IMR-90 (cell line): ENCODE measurements around the gene PPIH. TPM values are rescaled to one million over a fixed set of nuclear protein-coding genes. Genes with fewer than 3 reads are reported as not detected.

ENCODE experiments used
- ATAC-seq: fragments of 200-7000 bp; cut with Tn5 transposase; 2 replicates; pipeline ENCODE4 v1.9.1; 2020; ENCODE audit warnings: low read depth, mild to moderate bottlenecking, moderate library complexity
- BruUV-seq: library from RNA; stranded (reverse); fragments of 400-500 nt; replicated peaks from 2 replicates; lab custom pipeline; 2021; lab: Mats Ljungman, UMichigan
- CTCF ChIA-PET: fragments of 300-600 bp; formaldehyde crosslinking; extraction: SDS; loops from one replicate; lab custom pipeline; 2021; ENCODE audit warnings: antibody characterized with exemption; lab: Yijun Ruan, JAX
- POLR2A ChIA-PET: fragments of 300-600 bp; sonication (Branson Sonifier 250); formaldehyde crosslinking; loops from one replicate; lab custom pipeline; 2022; ENCODE audit warnings: antibody characterized with exemption; ENCODE audit not compliant: unreplicated experiment; lab: Charles Lee
- DNase-seq: peaks from one replicate; pipeline ENCODE4 v3.0.0; 2013
- H2AFZ ChIP-seq: replicated peaks from 2 replicates; pipeline ENCODE3; 2013; ENCODE audit warnings: low read length, mild to moderate bottlenecking; ENCODE audit not compliant: poor library complexity
- H2AK5ac ChIP-seq: 2 replicates; pipeline ENCODE4 v1.6.1; 2013; ENCODE audit warnings: low read depth, low read length, inconsistent platforms
- H2AK9ac ChIP-seq: replicated peaks from 2 replicates; pipeline ENCODE3; 2013; ENCODE audit warnings: mild to moderate bottlenecking, low read depth, low read length, moderate library complexity; ENCODE audit not compliant: poor library complexity
- H2BK120ac ChIP-seq: 2 replicates; pipeline ENCODE4 v1.6.1; 2013; ENCODE audit warnings: low read depth, low read length, inconsistent platforms
- H2BK15ac ChIP-seq: 3 replicates; pipeline ENCODE4 v1.6.1; 2013; ENCODE audit warnings: low read depth, low read length, inconsistent platforms
- H2BK20ac ChIP-seq: 2 replicates; pipeline ENCODE4 v1.6.1; 2013; ENCODE audit warnings: low read depth, mild to moderate bottlenecking, inconsistent platforms, low read length, moderate library complexity
- H2BK5ac ChIP-seq: 2 replicates; pipeline ENCODE4 v1.6.1; 2013; ENCODE audit warnings: mild to moderate bottlenecking, low read depth, low read length, inconsistent platforms; ENCODE audit not compliant: poor library complexity, severe bottlenecking
- H3K14ac ChIP-seq: replicated peaks from 2 replicates; pipeline ENCODE4 v1.6.1; 2013; ENCODE audit warnings: low read depth, low read length, inconsistent platforms
- H3K18ac ChIP-seq: 2 replicates; pipeline ENCODE4 v1.6.1; 2013; ENCODE audit warnings: low read depth, low read length, control low read depth
- H3K23ac ChIP-seq: 2 replicates; pipeline ENCODE4 v1.6.1; 2013; ENCODE audit warnings: low read depth, low read length, inconsistent platforms
- H3K27ac ChIP-seq: 2 replicates; pipeline ENCODE4 v1.5.1; 2013; ENCODE audit warnings: mild to moderate bottlenecking, control low read depth, low read length; ENCODE audit not compliant: insufficient read depth
- H3K27me3 ChIP-seq: 2 replicates; pipeline ENCODE4 v1.6.1; 2013; ENCODE audit warnings: low read length; ENCODE audit not compliant: control insufficient read depth, insufficient read depth
- H3K36me3 ChIP-seq: 2 replicates; pipeline ENCODE4 v1.6.1; 2013; ENCODE audit warnings: low read length, mixed read lengths; ENCODE audit not compliant: control insufficient read depth, insufficient read depth
- H3K4ac ChIP-seq: 2 replicates; pipeline ENCODE4 v1.6.1; 2013; ENCODE audit warnings: low read depth, low read length, inconsistent platforms
- H3K4me1 ChIP-seq: 2 replicates; pipeline ENCODE4 v1.6.1; 2013; ENCODE audit warnings: low read length, mixed read lengths; ENCODE audit not compliant: control insufficient read depth, insufficient read depth
- H3K4me2 ChIP-seq: 2 replicates; pipeline ENCODE4 v1.6.1; 2013; ENCODE audit warnings: low read depth, mild to moderate bottlenecking, control low read depth, low read length, moderate library complexity
- H3K4me3 ChIP-seq: 2 replicates; pipeline ENCODE4 v1.5.1; 2013; ENCODE audit warnings: low read depth, mild to moderate bottlenecking, control low read depth, low read length, moderate library complexity; ENCODE audit not compliant: insufficient read depth
- H3K56ac ChIP-seq: 2 replicates; pipeline ENCODE4 v1.6.1; 2013; ENCODE audit warnings: low read length, inconsistent platforms; ENCODE audit not compliant: insufficient read depth; ENCODE audit errors: extremely low read depth
- H3K79me1 ChIP-seq, 2 experiments: 2 replicates each; pipeline ENCODE4 v1.6.1; 2013; ENCODE audit warnings: low read length in 2 of 2, inconsistent platforms in 1 of 2, low read depth in 1 of 2
- H3K9ac ChIP-seq: 2 replicates; pipeline ENCODE4 v1.6.1; 2013; ENCODE audit warnings: low read depth, low read length, control low read depth
- H3K9me1 ChIP-seq: 2 replicates; pipeline ENCODE4 v1.6.1; 2013; ENCODE audit warnings: low read length, inconsistent platforms; ENCODE audit not compliant: insufficient read depth
- H3K9me3 ChIP-seq: 2 replicates; pipeline ENCODE4 v1.6.1; 2013; ENCODE audit warnings: low read length; ENCODE audit not compliant: control insufficient read depth, insufficient read depth
- H4K20me1 ChIP-seq: 2 replicates; pipeline ENCODE4 v1.6.1; 2013; ENCODE audit warnings: low read length, inconsistent platforms; ENCODE audit not compliant: insufficient read depth
- H4K5ac ChIP-seq: 2 replicates; pipeline ENCODE4 v1.6.1; 2013; ENCODE audit warnings: mild to moderate bottlenecking, low read depth, low read length, control low read depth
- H4K8ac ChIP-seq, 2 experiments: 2 replicates each; pipeline ENCODE4 v1.6.1; 2013; ENCODE audit warnings: low read depth in 2 of 2, low read length in 2 of 2, control low read depth in 1 of 2, inconsistent platforms in 1 of 2
- H4K91ac ChIP-seq: 2 replicates; pipeline ENCODE4 v1.6.1; 2013; ENCODE audit warnings: low read depth, low read length, inconsistent platforms; ENCODE audit not compliant: insufficient read depth
- BHLHE40 ChIP-seq: fragments of 150-350 bp; IDR thresholded peaks from 2 replicates; pipeline ENCODE4 v1.6.1; 2016; ENCODE audit warnings: mild to moderate bottlenecking, low read depth, low read length
- CEBPB ChIP-seq: IDR thresholded peaks from 2 replicates; pipeline ENCODE4 v1.6.1; 2012; ENCODE audit warnings: low read depth, low read length, improper control_type of control experiment
- ELK1 ChIP-seq: fragments of 150-350 bp; IDR thresholded peaks from 2 replicates; pipeline ENCODE4 v1.6.1; 2016; ENCODE audit warnings: low read depth, mild to moderate bottlenecking, low read length, moderate library complexity, borderline replicate concordance
- FOS ChIP-seq: fragments of 150-350 bp; IDR thresholded peaks from 2 replicates; pipeline ENCODE4 v1.6.1; 2016; ENCODE audit warnings: low read depth, low read length
- MXI1 ChIP-seq: IDR thresholded peaks from 2 replicates; pipeline ENCODE4 v1.6.1; 2012; ENCODE audit warnings: low read depth, mild to moderate bottlenecking, low read length, moderate library complexity, borderline replicate concordance
- NFE2L2 ChIP-seq: fragments of 150-350 bp; IDR thresholded peaks from 2 replicates; pipeline ENCODE4 v1.6.1; 2016; ENCODE audit warnings: low read depth, mild to moderate bottlenecking, low read length
- POLR2A ChIP-seq: IDR thresholded peaks from 2 replicates; pipeline ENCODE4 v1.6.1; 2012; ENCODE audit warnings: mild to moderate bottlenecking, low read depth, low read length
- USF2 ChIP-seq: fragments of 150-350 bp; IDR thresholded peaks from 2 replicates; pipeline ENCODE4 v1.6.1; 2017; ENCODE audit warnings: mild to moderate bottlenecking, antibody characterized with exemption, low read length, low read depth
- WGBS, 2 experiments: methylation state at CpG; one replicate each; pipeline versions ENCODE4 v1.1.5 to v1.1.7; 2013; ENCODE audit warnings: missing lambda C conversion rate in 2 of 2; ENCODE audit not compliant: insufficient read length in 1 of 2; ENCODE audit errors: extremely low coverage in 2 of 2; 5-methylcytosine and 5-hydroxymethylcytosine counted together
- dilution Hi-C: fragments of 300-500 bp; cut with HindIII; formaldehyde crosslinking; loops from one replicate; pipeline ENCODE4 v1.14.3; 2018; ENCODE audit warnings: low sequenced_read_pairs; ENCODE audit not compliant: unreplicated experiment
- in situ Hi-C: fragments of 300-500 bp; cut with MboI; formaldehyde crosslinking; loops from 3 replicates; pipeline ENCODE4 v1.14.3; 2019; ENCODE audit warnings: low sequenced_read_pairs, inconsistent platforms, mixed read lengths
- intact Hi-C: fragments of 100-400 bp; cut with micrococcal nuclease; formaldehyde crosslinking; loops from 2 replicates; pipeline ENCODE4 v1.10.0; 2022
- polyA plus RNA-seq, 3 experiments: library from polyadenylated mRNA; depleted of rRNA; stranded (reverse); fragments of >200 nt; gene quantifications; 2 replicates each; pipeline ENCODE4 v1.2.3, GENCODE V29; 2012; ENCODE audit warnings: low replicate concordance in 1 of 3
- total RNA-seq: library from RNA; depleted of rRNA; stranded (reverse); fragments of >200 nt; gene quantifications from 2 replicates; pipeline ENCODE4 v1.2.3, GENCODE V29; 2012

PPIH gene
- total and polyA plus RNA-seq, 2 of the 4 experiments (the other 2 are of a cell fraction) = 22.4 to 52.1 TPM

DNA sequence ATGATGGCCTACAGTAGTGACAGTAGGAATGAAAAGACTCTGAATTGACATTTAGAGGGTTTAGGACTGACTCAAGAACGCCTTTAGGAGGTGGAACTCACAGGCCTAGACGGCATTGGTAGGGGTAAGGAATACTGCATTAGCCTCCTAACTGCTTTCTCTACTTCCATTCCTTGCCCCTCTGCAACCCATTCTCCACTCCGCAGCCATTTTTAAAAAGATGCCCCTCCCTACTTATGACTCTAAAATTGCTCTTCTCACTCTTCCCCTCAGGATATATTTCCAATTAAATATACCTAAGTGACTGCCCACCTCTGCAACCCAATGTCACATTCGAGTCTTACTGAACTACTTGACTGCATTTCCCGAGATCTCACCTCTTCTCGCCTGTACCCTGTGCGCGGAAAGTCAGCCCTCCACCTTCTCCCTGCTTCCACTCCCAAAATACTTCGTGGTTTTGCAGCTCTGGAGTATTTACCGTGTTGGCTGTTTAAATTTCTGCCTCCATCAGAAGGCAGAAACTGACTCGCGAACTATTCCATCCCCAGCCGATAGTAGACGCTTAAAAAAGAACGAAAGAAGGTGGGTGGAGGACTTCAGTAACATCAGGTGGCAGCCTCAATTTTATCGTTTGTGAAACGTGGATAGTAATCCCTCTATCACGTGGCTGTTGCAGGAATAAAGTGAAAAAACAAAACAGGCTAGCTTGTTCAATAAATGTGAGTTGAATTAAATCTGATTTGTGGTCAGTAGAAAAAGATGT lies 22.9 kb downstream of the PPIH start (continued):
- TF ChIP-seq POLR2A = no peak
- TF ChIP-seq CEBPB = no peak
- TF ChIP-seq BHLHE40 = no peak

GRCh38 chr1:42681741-42682483 lies 23.7 kb downstream of the PPIH start, which contains the start of gene YBX1:
Gene YBX1, plus strand, starts transcription at chr1:42682418. Its CDS starts 148 bp downstream, at chr1:42682566.
- Histone ChIP-seq H3K4me1 (peaks cover 13% of the 10 kb centered on the region; the same call in 1 of the 2 replicates), H2BK5ac (peak within 1 kb of the TSS; percentile 71), H3K27me3 (no peaks in the 10 kb centered on the region), H3K9me3 (no peaks in the 10 kb centered on the region), H3K79me1 (peaks cover 12 to 23% of the 10 kb centered on the region in 2 experiments; a peak in 3 of 4 replicates), H3K56ac (peak within 1 kb of the TSS; percentile 85), H4K91ac (peak within 1 kb of the TSS; percentile 71), H2BK120ac (peak within 1 kb of the TSS; percentile 51), H3K4me2 (peak within 1 kb of the TSS; percentile 100), H3K23ac (peak within 1 kb of the TSS; percentile 91), H2BK20ac (no peak within 1 kb of the TSS; the same call in 1 of the 2 replicates), H2BK15ac (no peak within 1 kb of the TSS), H4K8ac (peak within 1 kb of the TSS; percentile 87 to 95), H3K18ac (peak within 1 kb of the TSS; percentile 6), H3K36me3 (peaks cover 4% of the 10 kb centered on the region), H2AK9ac (peak within 1 kb of the TSS; percentile 93), H3K4me3 (peak within 1 kb of the TSS; percentile 84), H3K27ac (peak within 1 kb of the TSS; percentile 82), H2AFZ (peak within 1 kb of the TSS; percentile 93), H3K9me1 (peaks cover 10% of the 10 kb centered on the region), H3K9ac (peak within 1 kb of the TSS; percentile 71), H4K20me1 (peaks cover 41% of the 10 kb centered on the region), H2AK5ac (peak within 1 kb of the TSS; percentile 79), H3K14ac (peak within 1 kb of the TSS; percentile 94), H4K5ac (peak within 1 kb of the TSS; percentile 49), H3K4ac (peak within 1 kb of the TSS; percentile 95)
- intact Hi-C loops = loop anchor here (1.0 to 10.0 kb wide), 5 partner anchors 24 to 537 kb away; partner anchors contain the start of genes C1orf50, P3H1, PPIH and ZNF691
- in situ Hi-C loops = no loop called here
- ATAC-seq = peak; percentile 90
- TF ChIP-seq BHLHE40 = peak; percentile 96
- peak; percentile 73 for TF ChIP-seq POLR2A
- TF ChIP-seq USF2 = peak; percentile 99
- peak; percentile 51; the same call in 1 of the 2 replicates for TF ChIP-seq FOS
- no peak for TF ChIP-seq NFE2L2
- no peak for TF ChIP-seq CEBPB
- peak; percentile 99 for TF ChIP-seq MXI1
- no peak for TF ChIP-seq ELK1
- CTCF ChIA-PET = interaction anchor here (1.1 to 1.4 kb wide), 2 partner anchors 9 to 24 kb away, joined by 3 to 5 read pairs; no protein-coding TSS in a partner anchor
- peak; percentile 99 for DNase-seq
- whole genome bisulfite sequencing, 2 experiments = 0% methylated on average over 8 of the region's 54 CpGs; no CpG with 5 or more reads in 1 of the 2 experiments
- POLR2A ChIA-PET = interaction anchor here (1.3 to 1.5 kb wide), 3 partner anchors 10 to 84 kb away, joined by 3 to 6 read pairs (median 4); no protein-coding TSS in a partner anchor
- BruUV-seq = no TSS peak
- dilution Hi-C loops = no loop called here
